ENCODE data around the gene EMC6.
A peak's percentile ranks its signal among the peaks of the same experiment; 100 is the strongest.

EMC6 gene

DNA sequence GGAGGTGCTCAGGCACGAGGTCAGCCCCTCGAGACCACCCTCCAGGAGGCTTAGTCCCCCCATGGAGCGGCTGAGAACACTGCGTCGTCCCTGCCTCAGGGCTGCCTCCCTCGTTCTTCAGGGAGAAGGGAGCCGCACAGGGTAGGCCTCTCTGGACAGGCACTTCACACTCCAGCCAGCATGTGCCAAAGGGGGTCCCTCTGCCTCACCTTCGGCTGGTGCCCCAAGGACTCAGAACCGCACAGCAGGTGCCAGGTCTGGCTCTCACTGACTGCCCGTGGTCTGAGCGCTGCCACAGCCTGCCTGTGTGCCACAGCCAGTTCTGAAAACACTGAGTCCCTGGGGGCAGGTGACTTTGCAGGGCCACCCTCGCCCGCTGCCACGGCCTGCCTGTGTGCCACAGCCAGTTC lies 20.2 kb downstream of the EMC6 start:
- Histone ChIP-seq H3K4me3 (ENCODE audit: low read length) (no peak overlapping the region), H3K9ac (ENCODE audit: low read depth, low read length) (no peak overlapping the region), H3K9me3 (replicated peaks; ENCODE audit: low read length) (no peaks in the 10 kb centered on the region), H3K27me3 (ENCODE audit: control insufficient read depth, insufficient read depth, low read length) (peaks cover 3% of the 10 kb centered on the region), H3K4me1 (ENCODE audit: control insufficient read depth, insufficient read depth, low read length) (no peaks in the 10 kb centered on the region), H3K4me2 (ENCODE audit: low read length) (no peak overlapping the region), H3K36me3 (ENCODE audit: insufficient read depth, low read length) (no peaks in the 10 kb centered on the region)

DNA sequence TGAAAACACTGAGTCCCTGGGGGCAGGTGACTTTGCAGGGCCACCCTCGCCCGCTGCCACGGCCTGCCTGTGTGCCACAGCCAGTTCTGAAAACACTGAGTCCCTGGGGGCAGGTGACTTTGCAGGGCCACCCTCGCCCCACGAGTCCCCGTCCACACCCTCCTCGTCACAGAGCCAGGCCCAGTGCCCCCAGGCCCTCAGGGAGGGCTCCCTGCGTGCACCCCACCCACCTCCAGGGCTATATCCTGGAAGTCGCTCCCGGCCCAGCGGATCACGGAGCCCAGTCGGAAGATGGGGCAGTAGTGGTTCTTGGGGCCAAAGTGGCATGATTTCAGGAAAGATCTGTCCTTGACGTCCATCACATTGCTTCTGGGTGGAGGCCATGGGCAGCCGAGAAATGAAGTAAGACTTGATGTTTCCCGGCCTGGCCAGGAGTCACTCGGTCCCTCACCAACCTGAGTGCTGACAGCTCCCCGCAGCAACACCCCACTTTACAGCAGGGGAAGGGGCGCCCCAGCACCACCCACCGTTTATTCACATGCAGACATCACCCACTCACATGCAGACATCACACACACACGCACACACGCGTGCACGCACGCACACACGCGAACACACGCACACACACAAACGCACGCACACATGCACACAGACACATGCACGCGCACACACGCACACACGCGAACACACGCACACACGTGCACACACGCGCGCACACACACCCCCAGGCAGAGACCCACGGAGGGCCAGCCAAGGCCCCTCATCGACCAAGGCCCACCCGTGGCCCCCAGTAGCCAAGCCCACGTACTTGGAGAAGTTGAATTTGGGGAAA lies 20.9 kb downstream of the EMC6 start:
- no peak overlapping the region for H3K4me3 ChIP-seq (ENCODE audit: low read length)
- no peaks in the 10 kb centered on the region for H3K36me3 ChIP-seq (ENCODE audit: insufficient read depth, low read length)
- H3K4me2 ChIP-seq (ENCODE audit: low read length), result no peak overlapping the region
- peaks cover 2% of the 10 kb centered on the region for H3K4me1 ChIP-seq (ENCODE audit: control insufficient read depth, insufficient read depth, low read length)
- H3K27me3 ChIP-seq (ENCODE audit: control insufficient read depth, insufficient read depth, low read length), result peaks cover 3% of the 10 kb centered on the region
- H3K9me3 ChIP-seq (replicated peaks; ENCODE audit: low read length), result no peaks in the 10 kb centered on the region
- H3K9ac ChIP-seq (ENCODE audit: low read depth, low read length), result no peak overlapping the region

DNA sequence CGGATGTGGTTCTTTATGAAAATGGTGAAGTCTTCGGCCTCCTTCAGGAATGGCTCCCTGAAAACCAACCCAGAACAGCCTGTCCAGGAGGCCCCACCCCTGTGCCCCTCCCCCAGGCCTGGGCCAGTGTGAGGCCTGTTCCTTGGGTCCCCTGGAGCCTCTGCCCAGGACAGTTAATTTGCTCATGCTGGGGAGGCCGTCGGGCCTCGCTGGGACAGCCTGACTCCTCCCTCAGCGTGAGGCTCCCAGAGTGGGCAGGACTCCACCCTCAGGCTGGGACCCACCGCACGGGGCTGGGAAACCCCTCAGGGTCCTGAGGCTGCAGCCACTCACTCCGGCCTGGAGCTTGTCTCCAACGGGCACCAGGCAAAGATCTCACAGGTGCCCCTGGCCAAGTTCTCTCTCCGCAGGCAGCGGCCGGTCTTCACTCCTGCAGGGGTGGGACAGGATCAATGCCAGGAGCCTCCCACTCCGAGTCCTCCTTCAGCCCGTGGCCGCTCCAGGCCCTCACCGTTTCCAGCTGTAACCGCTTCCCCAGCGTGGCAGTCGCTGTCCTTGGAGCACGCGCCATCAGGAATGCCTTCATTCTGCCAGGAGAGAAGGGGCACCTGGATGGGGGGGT lies 21.6 kb downstream of the EMC6 start:
- H3K36me3 ChIP-seq (ENCODE audit: insufficient read depth, low read length), result no peaks in the 10 kb centered on the region
- no peak overlapping the region for H3K4me2 ChIP-seq (ENCODE audit: low read length)
- no peak overlapping the region for H3K9ac ChIP-seq (ENCODE audit: low read depth, low read length)
- H3K4me1 ChIP-seq (ENCODE audit: control insufficient read depth, insufficient read depth, low read length), result peaks cover 9% of the 10 kb centered on the region
- H3K9me3 ChIP-seq (replicated peaks; ENCODE audit: low read length), result no peaks in the 10 kb centered on the region
- peaks cover under 1% of the 10 kb centered on the region for H3K27me3 ChIP-seq (ENCODE audit: control insufficient read depth, insufficient read depth, low read length)
- no peak overlapping the region for H3K4me3 ChIP-seq (ENCODE audit: low read length)

DNA sequence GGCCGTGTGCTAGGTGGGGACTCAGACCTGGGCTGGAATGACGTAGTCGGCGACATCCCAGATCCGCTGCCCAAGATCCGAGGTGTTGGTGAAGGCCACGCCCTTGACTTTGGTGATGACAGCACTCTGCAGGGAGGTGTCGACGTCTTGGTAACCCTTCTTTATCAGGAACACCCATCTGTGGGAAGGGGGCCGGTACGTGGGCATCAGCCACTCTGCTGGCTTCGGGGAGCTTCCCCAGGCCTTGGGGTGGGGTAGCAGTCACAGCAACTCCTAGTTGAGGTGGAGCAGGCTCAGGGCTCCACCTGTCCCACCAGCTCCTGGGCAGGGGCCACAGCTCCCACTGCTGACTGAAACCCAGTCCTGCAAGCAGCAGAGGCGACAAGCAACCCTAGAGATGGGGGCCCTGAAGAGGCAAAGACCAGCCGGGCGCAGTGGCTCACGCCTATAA lies 23.0 kb downstream of the EMC6 start:
- Histone ChIP-seq H3K4me3 (ENCODE audit: low read length) (no peak overlapping the region), H3K4me2 (ENCODE audit: low read length) (no peak overlapping the region), H3K27me3 (ENCODE audit: control insufficient read depth, insufficient read depth, low read length) (no peaks in the 10 kb centered on the region), H3K9ac (ENCODE audit: low read depth, low read length) (no peak overlapping the region), H3K4me1 (ENCODE audit: control insufficient read depth, insufficient read depth, low read length) (peaks cover 18% of the 10 kb centered on the region), H3K9me3 (replicated peaks; ENCODE audit: low read length) (no peaks in the 10 kb centered on the region), H3K36me3 (ENCODE audit: insufficient read depth, low read length) (no peaks in the 10 kb centered on the region)

DNA sequence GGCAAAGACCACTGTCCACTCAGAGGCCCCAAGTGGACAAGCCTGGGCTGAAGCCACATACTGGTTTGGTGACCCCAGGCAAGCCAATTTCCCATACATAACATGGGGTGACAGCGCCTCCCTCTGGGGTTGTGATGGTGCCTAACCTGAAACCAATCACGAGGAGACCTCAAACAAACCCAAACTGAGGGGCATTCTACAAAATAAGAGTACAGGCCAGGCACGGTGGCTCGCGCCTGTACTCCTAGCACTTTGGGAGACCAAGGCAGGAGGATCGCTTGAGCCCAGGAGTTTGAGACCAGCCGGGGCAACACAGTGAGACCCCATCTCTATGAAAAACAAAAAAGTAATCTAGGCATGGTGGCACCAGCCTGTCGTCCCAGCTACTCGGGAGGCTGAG lies 23.7 kb downstream of the EMC6 start:
- no peak overlapping the region for H3K9ac ChIP-seq (ENCODE audit: low read depth, low read length)
- no peaks in the 10 kb centered on the region for H3K27me3 ChIP-seq (ENCODE audit: control insufficient read depth, insufficient read depth, low read length)
- no peak overlapping the region for H3K4me3 ChIP-seq (ENCODE audit: low read length)
- H3K9me3 ChIP-seq (replicated peaks; ENCODE audit: low read length), result no peaks in the 10 kb centered on the region
- no peak overlapping the region for H3K4me2 ChIP-seq (ENCODE audit: low read length)
- H3K4me1 ChIP-seq (ENCODE audit: control insufficient read depth, insufficient read depth, low read length), result peaks cover 20% of the 10 kb centered on the region
- H3K36me3 ChIP-seq (ENCODE audit: insufficient read depth, low read length), result no peaks in the 10 kb centered on the region

DNA sequence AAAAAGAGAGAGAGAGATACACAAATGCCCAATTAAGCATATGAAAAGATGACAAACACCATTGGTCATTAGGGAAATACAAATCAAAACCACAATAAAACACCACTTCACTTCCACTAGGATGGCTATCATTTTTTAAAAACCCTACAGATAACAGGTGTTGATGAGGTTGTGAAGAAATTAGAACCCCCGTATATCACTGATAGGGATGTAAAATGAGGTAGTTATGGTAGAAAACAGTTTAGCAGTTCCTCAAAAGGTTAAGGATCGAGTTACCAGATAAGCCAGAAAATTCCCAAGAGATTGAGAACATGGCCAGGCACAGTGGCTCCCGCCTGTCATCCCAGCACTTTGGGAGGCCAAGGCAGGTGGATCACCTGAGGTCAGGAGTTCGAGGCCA lies 24.5 kb downstream of the EMC6 start:
- H3K4me3 ChIP-seq (ENCODE audit: low read length), result no peak overlapping the region
- H3K4me2 ChIP-seq (ENCODE audit: low read length), result no peak overlapping the region
- no peak overlapping the region for H3K9ac ChIP-seq (ENCODE audit: low read depth, low read length)
- no peaks in the 10 kb centered on the region for H3K27me3 ChIP-seq (ENCODE audit: control insufficient read depth, insufficient read depth, low read length)
- peaks cover 2% of the 10 kb centered on the region for H3K9me3 ChIP-seq (replicated peaks; ENCODE audit: low read length)
- H3K36me3 ChIP-seq (ENCODE audit: insufficient read depth, low read length), result no peaks in the 10 kb centered on the region
- peaks cover 20% of the 10 kb centered on the region for H3K4me1 ChIP-seq (ENCODE audit: control insufficient read depth, insufficient read depth, low read length)

DNA sequence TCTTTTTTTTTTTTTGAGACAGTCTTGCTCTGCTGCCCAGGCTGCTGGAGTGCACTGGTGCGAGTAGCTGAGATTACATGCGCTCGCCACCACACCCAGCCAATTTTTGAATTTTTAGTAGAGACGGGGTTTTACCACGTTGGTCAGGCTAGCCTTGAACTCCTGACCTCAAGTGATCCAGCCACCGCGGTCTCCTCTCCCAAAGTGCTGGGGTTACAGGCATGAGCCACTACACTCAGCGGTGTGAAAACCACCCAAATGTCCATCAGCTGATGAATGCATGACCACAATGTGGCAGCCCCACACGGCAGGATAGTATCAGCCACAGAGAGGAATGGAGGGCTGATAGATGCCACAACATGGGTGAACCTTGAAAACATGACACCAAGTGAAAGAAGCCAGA lies 25.2 kb downstream of the EMC6 start:
- no peak overlapping the region for H3K4me3 ChIP-seq (ENCODE audit: low read length)
- H3K4me2 ChIP-seq (ENCODE audit: low read length), result no peak overlapping the region
- H3K27me3 ChIP-seq (ENCODE audit: control insufficient read depth, insufficient read depth, low read length), result no peaks in the 10 kb centered on the region
- H3K9ac ChIP-seq (ENCODE audit: low read depth, low read length), result no peak overlapping the region
- H3K36me3 ChIP-seq (ENCODE audit: insufficient read depth, low read length), result no peaks in the 10 kb centered on the region
- H3K4me1 ChIP-seq (ENCODE audit: control insufficient read depth, insufficient read depth, low read length), result peaks cover 20% of the 10 kb centered on the region
- H3K9me3 ChIP-seq (replicated peaks; ENCODE audit: low read length), result peaks cover 3% of the 10 kb centered on the region

DNA sequence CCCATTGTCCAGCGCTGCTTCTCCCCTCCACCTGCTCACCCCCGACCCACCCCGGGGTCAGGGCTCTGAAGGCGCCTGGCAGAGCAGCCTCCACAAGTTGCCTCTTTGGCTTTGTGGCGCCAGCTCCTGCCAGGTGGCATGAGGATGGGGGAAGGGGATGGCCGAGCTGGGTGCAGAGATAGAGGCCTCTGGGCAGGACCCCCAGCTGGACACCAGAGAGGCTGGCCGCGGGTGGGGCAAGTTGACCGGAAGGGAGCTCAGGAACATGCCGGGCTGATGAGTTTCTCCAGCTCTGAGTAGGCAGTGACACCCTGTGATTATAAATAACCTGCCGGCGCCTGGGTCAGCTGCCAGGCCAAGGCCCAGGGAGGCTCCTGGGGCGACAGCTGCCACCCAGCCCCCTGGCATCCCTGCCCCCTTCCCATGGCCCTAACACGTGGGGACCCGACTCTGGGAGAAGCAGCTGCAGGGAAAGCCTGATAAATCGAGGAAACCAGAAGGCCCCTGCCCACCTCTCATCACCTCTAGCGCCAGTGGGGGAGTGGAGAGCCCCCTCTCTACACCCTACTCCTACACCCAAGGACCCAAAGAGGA lies 26.6 kb downstream of the EMC6 start:
- Histone ChIP-seq H3K9ac (ENCODE audit: low read depth, low read length) (peak overlapping the region; percentile 69), H3K4me3 (ENCODE audit: low read length) (peak overlapping the region; percentile 86), H3K36me3 (ENCODE audit: insufficient read depth, low read length) (no peaks in the 10 kb centered on the region), H3K27me3 (ENCODE audit: control insufficient read depth, insufficient read depth, low read length) (no peaks in the 10 kb centered on the region), H3K4me1 (ENCODE audit: control insufficient read depth, insufficient read depth, low read length) (peaks cover 20% of the 10 kb centered on the region), H3K9me3 (replicated peaks; ENCODE audit: low read length) (peaks cover 3% of the 10 kb centered on the region), H3K4me2 (ENCODE audit: low read length) (peak overlapping the region; percentile 100)

DNA sequence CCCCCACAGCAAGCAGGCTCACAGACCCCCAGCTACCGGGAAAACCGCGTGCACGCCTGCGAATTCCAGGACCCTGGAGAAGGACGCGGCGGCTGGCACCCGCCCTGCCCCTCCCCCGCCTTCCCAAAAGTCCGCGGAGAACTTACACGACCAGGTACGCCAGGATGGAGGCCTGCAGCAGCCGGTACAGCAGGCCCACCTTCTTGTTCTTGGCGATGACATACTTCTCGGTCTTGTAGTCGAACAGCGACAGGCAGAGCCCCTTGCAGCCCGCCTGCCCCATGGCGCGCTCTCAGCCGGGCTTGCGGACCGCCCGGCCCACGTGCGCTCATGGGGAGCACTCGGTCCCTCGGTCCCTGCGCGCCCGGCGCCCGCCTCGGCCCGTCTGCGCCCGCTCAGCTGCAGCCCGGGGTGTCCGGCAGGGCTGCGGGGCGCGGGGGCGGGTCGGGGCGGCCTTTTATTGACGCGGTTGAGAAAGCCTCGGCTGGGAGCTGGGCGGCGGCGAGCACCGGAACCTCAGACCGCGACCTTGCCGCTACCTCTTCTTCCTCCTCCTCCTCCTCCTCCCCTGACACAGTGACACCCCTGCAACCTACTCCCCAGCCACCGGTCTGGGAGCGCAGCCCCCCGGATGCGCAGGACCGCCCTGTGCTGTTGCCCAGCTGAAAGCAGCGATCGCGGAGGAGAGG lies 27.3 kb downstream of the EMC6 start, which contains the start of gene P2RX5:
TSS of gene P2RX5 (minus strand) at position 433 of the 689 bp plus-strand sequence. CDS start at position 283, 150 bp downstream.
- peak within 1 kb of the TSS; percentile 86 for H3K4me3 ChIP-seq (ENCODE audit: low read length)
- H3K9ac ChIP-seq (ENCODE audit: low read depth, low read length), result peak within 1 kb of the TSS; percentile 69

DNA sequence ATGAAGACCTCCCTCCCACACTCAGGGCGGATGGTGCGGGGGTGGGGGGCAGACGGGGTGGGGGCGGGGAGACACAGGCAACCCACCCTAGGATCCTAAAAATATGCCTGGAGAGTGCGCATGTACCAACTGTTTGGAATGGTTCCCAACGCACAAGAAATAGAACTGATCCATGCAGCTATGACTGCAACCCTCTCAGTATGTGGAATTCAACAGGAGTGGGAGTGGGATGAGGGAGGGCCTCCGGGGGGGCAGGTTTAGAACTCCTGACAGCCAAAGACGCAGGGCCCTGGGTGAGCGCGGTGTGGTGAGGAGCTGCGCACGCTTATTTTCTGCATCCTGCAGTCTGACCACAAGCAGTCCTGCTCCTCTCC lies 28.5 kb downstream of the EMC6 start:
- Histone ChIP-seq H3K9ac (ENCODE audit: low read depth, low read length) (no peak overlapping the region), H3K4me3 (ENCODE audit: low read length) (no peak overlapping the region)

More for the DNA sequence above, 27.3 kb downstream of the EMC6 start, which contains the start of gene P2RX5:
- Histone ChIP-seq H3K36me3 (ENCODE audit: insufficient read depth, low read length) (no peaks in the 10 kb centered on the region), H3K4me2 (ENCODE audit: low read length) (peak within 1 kb of the TSS; percentile 100), H3K9me3 (replicated peaks; ENCODE audit: low read length) (peaks cover 3% of the 10 kb centered on the region), H3K4me1 (ENCODE audit: control insufficient read depth, insufficient read depth, low read length) (peaks cover 20% of the 10 kb centered on the region), H3K27me3 (ENCODE audit: control insufficient read depth, insufficient read depth, low read length) (no peaks in the 10 kb centered on the region)

DNA sequence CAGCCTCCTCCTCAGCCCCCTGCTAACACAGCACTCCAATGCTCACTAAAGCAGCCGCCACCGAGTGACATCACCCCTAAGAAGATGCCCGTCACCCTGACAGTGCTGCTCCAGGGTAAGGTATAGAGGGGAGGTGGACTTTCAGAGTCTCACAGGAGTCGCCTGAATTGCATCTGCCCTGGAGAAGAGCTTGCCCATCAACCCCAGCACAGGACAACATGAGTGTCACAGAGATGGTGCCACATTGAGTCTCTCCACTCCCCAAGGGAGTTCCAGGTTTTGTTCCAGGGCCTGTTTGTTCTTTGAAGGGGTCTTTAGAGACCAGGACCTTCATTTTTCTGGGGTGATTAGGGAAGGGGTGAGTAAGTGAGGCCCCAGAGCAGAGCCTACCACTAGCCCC lies 29.5 kb downstream of the EMC6 start:
- H3K9ac ChIP-seq (ENCODE audit: low read depth, low read length), result no peak overlapping the region
- H3K4me2 ChIP-seq (ENCODE audit: low read length), result no peak overlapping the region
- no peaks in the 10 kb centered on the region for H3K36me3 ChIP-seq (ENCODE audit: insufficient read depth, low read length)
- no peaks in the 10 kb centered on the region for H3K27me3 ChIP-seq (ENCODE audit: control insufficient read depth, insufficient read depth, low read length)
- peaks cover 3% of the 10 kb centered on the region for H3K9me3 ChIP-seq (replicated peaks; ENCODE audit: low read length)
- H3K4me3 ChIP-seq (ENCODE audit: low read length), result no peak overlapping the region
- H3K4me1 ChIP-seq (ENCODE audit: control insufficient read depth, insufficient read depth, low read length), result peaks cover 20% of the 10 kb centered on the region

More for the DNA sequence above, 28.5 kb downstream of the EMC6 start:
- H3K4me2 ChIP-seq (ENCODE audit: low read length), result no peak overlapping the region
- peaks cover 20% of the 10 kb centered on the region for H3K4me1 ChIP-seq (ENCODE audit: control insufficient read depth, insufficient read depth, low read length)
- H3K27me3 ChIP-seq (ENCODE audit: control insufficient read depth, insufficient read depth, low read length), result no peaks in the 10 kb centered on the region
- H3K36me3 ChIP-seq (ENCODE audit: insufficient read depth, low read length), result no peaks in the 10 kb centered on the region
- H3K9me3 ChIP-seq (replicated peaks; ENCODE audit: low read length), result peaks cover 3% of the 10 kb centered on the region
